Neural progenitor cell (in vitro differentiated cells): ENCODE measurements around the gene LCE3E. TPM values are rescaled to one million over a fixed set of nuclear protein-coding genes. Genes with fewer than 3 reads are reported as not detected.

Experiments used
- DNase-seq: peaks from one replicate; pipeline ENCODE4 v3.0.0-alpha.2; 2016; ENCODE audit warnings: low spot score
- H2AFZ ChIP-seq: fragments of 200-600 bp; sonication (generic); replicated peaks from 2 replicates; pipeline ENCODE4 v1.6.1; 2016; ENCODE audit warnings: antibody characterized with exemption
- H3F3A ChIP-seq: fragments of 200-600 bp; sonication (generic); 2 replicates; pipeline ENCODE4 v1.6.1; 2016; ENCODE audit warnings: antibody characterized with exemption, low read depth
- H3K27ac ChIP-seq: fragments of 200-600 bp; sonication (generic); 2 replicates; pipeline ENCODE4 v1.5.1; 2016; ENCODE audit warnings: mild to moderate bottlenecking
- H3K27me3 ChIP-seq: fragments of 200-600 bp; sonication (generic); 2 replicates; pipeline ENCODE4 v1.6.1; 2016; ENCODE audit warnings: mild to moderate bottlenecking, moderate library complexity
- H3K36me3 ChIP-seq: fragments of 200-600 bp; sonication (generic); 2 replicates; pipeline ENCODE4 v1.5.1; 2016
- H3K4me1 ChIP-seq: fragments of 200-600 bp; sonication (generic); 2 replicates; pipeline ENCODE4 v1.6.1; 2016; ENCODE audit warnings: mixed run types
- H3K4me2 ChIP-seq: fragments of 200-600 bp; sonication (generic); 2 replicates; pipeline ENCODE4 v1.6.1; 2016
- H3K4me3 ChIP-seq: fragments of 200-600 bp; sonication (generic); 2 replicates; pipeline ENCODE4 v1.5.1; 2016
- H3K79me2 ChIP-seq: fragments of 200-600 bp; sonication (generic); 2 replicates; pipeline ENCODE4 v1.6.1; 2016; ENCODE audit warnings: low read depth
- H3K9ac ChIP-seq: fragments of 200-600 bp; sonication (generic); 2 replicates; pipeline ENCODE4 v1.6.1; 2016
- H3K9me3 ChIP-seq: fragments of 200-600 bp; sonication (generic); 2 replicates; pipeline ENCODE4 v1.5.1; 2016; ENCODE audit warnings: low read depth
- H4K20me1 ChIP-seq: fragments of 200-600 bp; sonication (generic); 2 replicates; pipeline ENCODE4 v1.6.1; 2016; ENCODE audit warnings: low read depth
- H3K27ac Mint-ChIP-seq: 3 replicates; pipeline ENCODE4 v1.8.0; 2021; ENCODE audit warnings: mixed read lengths
- H3K27me3 Mint-ChIP-seq: 2 replicates; pipeline ENCODE4 v1.8.0; 2022; ENCODE audit warnings: low read depth, mild to moderate bottlenecking, inconsistent platforms, moderate library complexity, mixed read lengths; ENCODE audit not compliant: insufficient read depth
- H3K36me3 Mint-ChIP-seq: 3 replicates; pipeline ENCODE4 v1.8.0; 2021; ENCODE audit warnings: mixed read lengths
- H3K4me1 Mint-ChIP-seq: 3 replicates; pipeline ENCODE4 v1.8.0; 2021; ENCODE audit warnings: mixed read lengths
- H3K4me3 Mint-ChIP-seq: 3 replicates; pipeline ENCODE4 v1.8.0; 2021; ENCODE audit warnings: mild to moderate bottlenecking, moderate library complexity, mixed read lengths
- H3K9me3 Mint-ChIP-seq: 3 replicates; pipeline ENCODE4 v1.8.0; 2020; ENCODE audit warnings: mixed read lengths
- EZH2 ChIP-seq: fragments of 200-600 bp; sonication (generic); IDR thresholded peaks from 2 replicates; pipeline ENCODE4 v1.6.1; 2017; ENCODE audit warnings: antibody characterized with exemption, mild to moderate bottlenecking, moderate library complexity
- EZH2phosphoT487 ChIP-seq: fragments of 200-600 bp; sonication (generic); IDR thresholded peaks from 2 replicates; pipeline ENCODE4 v1.6.1; 2017; ENCODE audit warnings: antibody characterized with exemption
- total RNA-seq: library from RNA; depleted of rRNA; stranded (reverse); fragments of >200 nt; gene quantifications from 2 replicates; pipeline ENCODE4 v1.2.3, GENCODE V29; 2015; ENCODE audit warnings: low replicate concordance
- TF ChIP-seq, protein P1 (sequence below): fragments of 200-600 bp; sonication (generic); IDR thresholded peaks from 2 replicates; pipeline ENCODE4 v1.5.1; 2017; ENCODE audit warnings: antibody characterized with exemption, mild to moderate bottlenecking

LCE3E gene
- total RNA-seq, 1 donor from 2014 or later = not detected

DNA sequence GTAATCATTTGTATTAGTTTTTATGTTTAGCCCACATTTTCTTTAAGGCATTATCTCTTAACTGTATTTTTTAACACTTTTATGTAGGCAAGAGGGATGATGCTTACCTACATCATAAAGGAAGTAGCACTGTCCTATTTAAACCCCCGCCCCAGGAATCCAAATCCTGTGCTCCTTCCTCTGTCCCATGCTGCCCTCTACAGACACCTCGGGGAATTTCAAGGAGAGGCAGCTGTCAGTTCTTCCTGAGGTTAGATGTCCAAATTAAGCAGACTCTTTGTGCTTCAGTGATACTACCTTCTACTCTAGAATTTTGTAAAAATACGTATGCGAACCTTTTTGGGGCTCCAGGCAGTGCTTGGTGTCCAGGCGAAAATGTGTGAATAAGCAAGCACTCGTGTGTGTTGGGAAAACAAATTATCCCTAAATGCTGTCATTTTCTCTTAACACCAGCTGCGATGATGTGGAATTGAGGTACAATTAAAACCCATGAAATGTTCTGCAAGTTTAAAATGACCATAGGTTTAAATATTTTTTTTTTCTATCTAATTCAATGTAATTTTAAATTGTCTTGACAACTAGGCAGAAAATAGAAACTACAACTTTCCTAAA, 33.1 kb downstream of the LCE3E start:
- Histone ChIP-seq H4K20me1 (no peaks in the 10 kb centered on the region), H3K27ac (no peak overlapping the region), H3K4me3 (no peak overlapping the region), H3F3A (no peaks in the 10 kb centered on the region), H3K4me2 (no peak overlapping the region), H3K4me1 (no peaks in the 10 kb centered on the region), H3K9ac (no peak overlapping the region), H3K79me2 (no peaks in the 10 kb centered on the region), H3K27me3 (no peaks in the 10 kb centered on the region), H3K36me3 (no peaks in the 10 kb centered on the region), H2AFZ (no peak overlapping the region), H3K9me3 (peaks cover 45% of the 10 kb centered on the region)
- no peak overlapping the region for H3K4me3 Mint-ChIP-seq
- no peaks in the 10 kb centered on the region for H3K36me3 Mint-ChIP-seq
- H3K27me3 Mint-ChIP-seq = peaks cover 2% of the 10 kb centered on the region
- TF ChIP-seq EZH2phosphoT487 = no peak
- TF ChIP-seq, protein P1, sequence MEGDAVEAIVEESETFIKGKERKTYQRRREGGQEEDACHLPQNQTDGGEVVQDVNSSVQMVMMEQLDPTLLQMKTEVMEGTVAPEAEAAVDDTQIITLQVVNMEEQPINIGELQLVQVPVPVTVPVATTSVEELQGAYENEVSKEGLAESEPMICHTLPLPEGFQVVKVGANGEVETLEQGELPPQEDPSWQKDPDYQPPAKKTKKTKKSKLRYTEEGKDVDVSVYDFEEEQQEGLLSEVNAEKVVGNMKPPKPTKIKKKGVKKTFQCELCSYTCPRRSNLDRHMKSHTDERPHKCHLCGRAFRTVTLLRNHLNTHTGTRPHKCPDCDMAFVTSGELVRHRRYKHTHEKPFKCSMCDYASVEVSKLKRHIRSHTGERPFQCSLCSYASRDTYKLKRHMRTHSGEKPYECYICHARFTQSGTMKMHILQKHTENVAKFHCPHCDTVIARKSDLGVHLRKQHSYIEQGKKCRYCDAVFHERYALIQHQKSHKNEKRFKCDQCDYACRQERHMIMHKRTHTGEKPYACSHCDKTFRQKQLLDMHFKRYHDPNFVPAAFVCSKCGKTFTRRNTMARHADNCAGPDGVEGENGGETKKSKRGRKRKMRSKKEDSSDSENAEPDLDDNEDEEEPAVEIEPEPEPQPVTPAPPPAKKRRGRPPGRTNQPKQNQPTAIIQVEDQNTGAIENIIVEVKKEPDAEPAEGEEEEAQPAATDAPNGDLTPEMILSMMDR = peak; percentile 14
- no peak for DNase-seq
- H3K4me1 Mint-ChIP-seq = no peaks in the 10 kb centered on the region
- H3K27ac Mint-ChIP-seq = no peak overlapping the region
- peaks cover 43% of the 10 kb centered on the region for H3K9me3 Mint-ChIP-seq

DNA sequence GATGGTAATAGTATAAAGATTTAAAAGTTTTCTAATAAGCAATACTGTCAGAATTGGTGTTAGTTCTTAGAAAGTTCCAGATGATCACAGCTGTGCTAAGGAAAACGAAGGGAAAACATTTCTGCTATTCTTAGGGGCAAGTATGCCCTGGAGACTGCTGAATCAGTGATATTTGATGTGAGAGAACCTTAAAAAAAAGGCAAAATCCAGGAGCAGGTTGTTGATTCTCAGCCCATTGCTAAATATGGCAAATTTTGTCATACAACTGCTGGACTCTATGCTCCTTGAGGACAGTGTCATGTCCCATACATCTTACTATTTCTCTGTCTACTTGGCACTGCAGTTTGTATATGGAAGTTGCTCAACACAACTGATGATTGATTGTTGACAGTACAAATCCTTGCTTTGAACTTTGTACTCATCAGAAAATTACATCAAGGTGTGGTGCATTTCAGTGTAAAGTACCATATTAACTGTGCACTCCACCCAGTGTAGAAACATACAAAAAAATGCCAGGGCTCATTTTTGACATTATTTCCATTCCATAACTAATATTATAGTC, 41.4 kb downstream of the LCE3E start:
- no peaks in the 10 kb centered on the region for H3F3A ChIP-seq
- TF ChIP-seq EZH2 (no peak), EZH2phosphoT487 (no peak)
- TF ChIP-seq, protein P1 = no peak
- Mint-ChIP-seq H3K36me3 (no peaks in the 10 kb centered on the region), H3K27me3 (no peaks in the 10 kb centered on the region), H3K4me3 (no peak overlapping the region), H3K27ac (no peak overlapping the region), H3K4me1 (no peaks in the 10 kb centered on the region), H3K9me3 (peaks cover 13% of the 10 kb centered on the region)
- H3K9me3 ChIP-seq = peaks cover 70% of the 10 kb centered on the region
- no peaks in the 10 kb centered on the region for H3K79me2 ChIP-seq
- H3K4me2 ChIP-seq = no peak overlapping the region
- no peak for DNase-seq
- H3K4me3 ChIP-seq = no peak overlapping the region
- no peak overlapping the region for H2AFZ ChIP-seq
- H4K20me1 ChIP-seq = no peaks in the 10 kb centered on the region
- H3K9ac ChIP-seq = no peak overlapping the region
- no peaks in the 10 kb centered on the region for H3K4me1 ChIP-seq
- H3K36me3 ChIP-seq = no peaks in the 10 kb centered on the region
- H3K27me3 ChIP-seq = no peaks in the 10 kb centered on the region
- no peak overlapping the region for H3K27ac ChIP-seq

DNA sequence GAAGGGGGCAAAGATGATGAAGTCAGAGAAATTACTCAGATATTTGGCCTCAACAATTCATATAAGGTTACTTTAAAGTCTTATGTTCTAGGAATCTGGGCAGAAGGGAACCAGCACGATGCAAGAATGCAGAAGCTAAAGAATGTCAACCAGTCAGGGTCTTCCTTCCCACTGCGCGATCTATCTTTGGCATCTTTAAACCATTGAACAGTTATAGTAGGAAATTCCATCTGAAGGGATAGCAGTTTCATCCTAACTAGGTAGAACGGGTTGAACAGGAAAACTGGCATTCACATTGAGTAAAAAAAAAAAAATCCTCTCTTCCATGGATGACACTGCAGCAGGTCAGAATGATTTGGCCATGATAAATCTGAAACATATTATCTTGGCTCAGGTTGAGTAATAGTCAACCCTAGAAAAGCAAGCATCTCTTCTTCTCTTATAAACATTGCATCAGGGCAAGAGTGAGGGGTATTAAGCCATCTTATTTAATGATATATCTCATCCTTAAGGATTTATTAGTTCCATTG, 46.0 kb downstream of the LCE3E start:
- no peaks in the 10 kb centered on the region for H3K27me3 ChIP-seq
- H3K27ac ChIP-seq = no peak overlapping the region
- Mint-ChIP-seq H3K9me3 (peaks cover 19% of the 10 kb centered on the region), H3K4me3 (no peak overlapping the region), H3K27ac (no peak overlapping the region), H3K4me1 (no peaks in the 10 kb centered on the region), H3K36me3 (no peaks in the 10 kb centered on the region), H3K27me3 (no peaks in the 10 kb centered on the region)
- H3K4me3 ChIP-seq = no peak overlapping the region
- no peak overlapping the region for H3K9ac ChIP-seq
- H3F3A ChIP-seq = no peaks in the 10 kb centered on the region
- no peaks in the 10 kb centered on the region for H3K4me1 ChIP-seq
- H3K9me3 ChIP-seq = peaks cover 43% of the 10 kb centered on the region
- H3K36me3 ChIP-seq = no peaks in the 10 kb centered on the region
- no peaks in the 10 kb centered on the region for H3K79me2 ChIP-seq
- no peak for TF ChIP-seq EZH2phosphoT487
- TF ChIP-seq, protein P1 = no peak
- no peak for TF ChIP-seq EZH2
- no peak overlapping the region for H2AFZ ChIP-seq
- no peaks in the 10 kb centered on the region for H4K20me1 ChIP-seq
- no peak overlapping the region for H3K4me2 ChIP-seq
- DNase-seq = no peak
